Measurements from ENCODE around the gene UBAC1. TPM values are rescaled to one million over a fixed set of nuclear protein-coding genes. Genes with fewer than 3 reads are reported as not detected.
"Not testable (repeated sequence)": the region's sequence is repeated elsewhere in the genome, so short reads cannot be mapped to it uniquely, and the experiment has no call there.

Gene UBAC1
- total and polyA plus RNA-seq, 4 donors: 37.8 to 49.5 (median 39.7) TPM

DNA sequence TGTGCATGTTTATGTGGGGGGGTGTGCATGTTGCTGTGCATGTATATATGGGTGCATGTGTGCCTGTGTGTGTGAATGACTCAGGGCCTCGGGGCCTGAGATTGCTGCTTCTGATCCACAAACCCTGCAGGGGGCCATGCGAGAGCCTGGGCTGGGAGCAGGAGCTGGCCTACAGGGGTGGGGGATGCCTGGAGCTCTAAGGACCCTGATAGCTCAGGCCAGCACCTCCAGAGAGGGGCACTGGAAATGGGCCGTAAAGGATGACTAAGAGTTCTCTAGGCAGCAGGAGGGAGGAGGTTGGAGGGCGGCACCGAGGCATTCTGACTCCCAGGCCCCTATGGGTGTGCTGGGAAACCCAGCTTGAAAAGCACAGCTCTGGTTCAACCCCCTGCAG lies 6.9 kb upstream of the UBAC1 start:
- Histone ChIP-seq H3K4me3 (no peak overlapping the region), H3K4me1 (ENCODE audit: control insufficient read depth in 5 of 5, insufficient read depth in 5 of 5, low read length in 5 of 5) (peaks cover 0 to 10% (median 5%) of the 10 kb centered on the region in 5 donors), H3K27me3 (ENCODE audit: control insufficient read depth in 3 of 3, insufficient read depth in 3 of 3, low read length in 2 of 3) (peaks cover 0 to 3% (median 0%) of the 10 kb centered on the region in 3 donors), H3K9me3 (ENCODE audit: control insufficient read depth in 4 of 4, insufficient read depth in 3 of 4, low read length in 3 of 4) (no peaks in the 10 kb centered on the region), H3K36me3 (ENCODE audit: control insufficient read depth in 4 of 4, insufficient read depth in 4 of 4, low read length in 4 of 4) (no peaks in the 10 kb centered on the region), H3K9ac (ENCODE audit: insufficient read depth in 1 of 2, low read length in 2 of 2) (no peak overlapping the region), H3K27ac (ENCODE audit: low read depth in 1 of 2, low read length in 1 of 2) (no peak overlapping the region)
- no peak for ATAC-seq (ENCODE audit: insufficient read depth, low FRiP score)
- no peak for TF ChIP-seq CTCF (IDR thresholded peaks at IDR 0.05; ENCODE audit: control extremely low read depth, extremely low read depth)
- whole genome bisulfite sequencing, 2 donors: 44 to 51% methylated on average over 5 of the region's 5 CpGs
- no peak for DNase-seq

DNA sequence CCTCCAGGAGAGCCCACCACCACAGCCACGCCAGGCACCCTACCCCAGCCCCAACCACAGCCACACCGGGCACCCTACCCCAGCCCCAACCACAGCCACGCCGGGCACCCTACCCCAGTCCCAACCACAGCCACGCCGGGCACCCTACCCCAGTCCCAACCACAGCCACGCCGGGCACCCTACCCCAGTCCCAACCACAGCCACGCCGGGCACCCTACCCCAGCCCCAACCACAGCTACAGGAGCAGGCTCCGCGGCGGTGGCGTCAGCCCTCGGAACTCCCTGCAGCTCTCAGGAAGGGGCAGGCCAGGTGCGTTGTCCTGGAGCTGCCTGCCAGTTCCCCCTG lies 5.7 kb upstream of the UBAC1 start:
- DNase-seq; H3K27me3 ChIP-seq (ENCODE audit: control insufficient read depth in 3 of 3, insufficient read depth in 3 of 3, low read length in 2 of 3); H3K27ac ChIP-seq (ENCODE audit: low read depth in 1 of 2, low read length in 1 of 2); ATAC-seq (ENCODE audit: insufficient read depth, low FRiP score); H3K4me3 ChIP-seq; H3K9ac ChIP-seq (ENCODE audit: insufficient read depth in 1 of 2, low read length in 2 of 2); H3K9me3 ChIP-seq (ENCODE audit: control insufficient read depth in 4 of 4, insufficient read depth in 3 of 4, low read length in 3 of 4); H3K36me3 ChIP-seq (ENCODE audit: control insufficient read depth in 4 of 4, insufficient read depth in 4 of 4, low read length in 4 of 4): not testable (repeated sequence)
- peaks cover 0 to 10% (median 5%) of the 10 kb centered on the region in 5 donors for H3K4me1 ChIP-seq (ENCODE audit: control insufficient read depth in 5 of 5, insufficient read depth in 5 of 5, low read length in 5 of 5)
- 49 to 63% methylated on average over 12 to 16 of the region's 16 CpGs for WGBS, 2 donors

DNA sequence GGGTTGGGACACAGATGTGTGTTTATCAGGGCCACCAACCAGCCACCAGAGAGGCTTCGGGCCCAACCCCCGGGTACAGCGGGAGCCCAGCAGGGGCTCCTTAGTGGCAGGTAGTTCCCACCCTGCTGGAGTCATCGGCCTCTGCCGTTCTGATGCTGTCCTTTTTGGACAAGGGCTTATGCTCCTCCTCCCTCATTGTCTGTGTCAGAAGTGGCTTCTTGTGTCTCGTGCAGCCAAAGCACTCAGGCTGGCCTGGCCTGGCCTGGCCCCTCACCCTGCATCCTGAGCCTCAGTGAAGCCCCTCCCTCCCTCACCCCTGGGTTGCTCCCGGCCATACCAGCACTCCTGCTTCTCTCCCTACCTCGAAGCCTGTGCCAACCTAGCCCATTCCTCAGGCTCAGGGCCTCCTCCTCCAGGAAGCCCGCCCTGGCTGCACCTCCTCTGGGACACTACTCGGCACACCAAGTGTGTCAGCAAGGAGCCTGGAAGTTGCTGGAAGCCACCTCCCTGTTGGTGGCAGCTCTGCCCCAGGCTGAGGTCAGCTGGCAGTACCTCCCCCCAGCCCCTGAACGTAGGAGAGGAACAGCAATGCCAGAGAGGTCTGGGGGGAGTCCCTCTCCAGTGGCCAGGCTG lies 4.1 kb upstream of the UBAC1 start:
- H3K4me3 ChIP-seq: no peak overlapping the region
- H3K27ac ChIP-seq (ENCODE audit: low read depth in 1 of 2, low read length in 1 of 2): no peak overlapping the region
- H3K9me3 ChIP-seq (ENCODE audit: control insufficient read depth in 4 of 4, insufficient read depth in 3 of 4, low read length in 3 of 4): no peaks in the 10 kb centered on the region
- H3K36me3 ChIP-seq (ENCODE audit: control insufficient read depth in 4 of 4, insufficient read depth in 4 of 4, low read length in 4 of 4): no peaks in the 10 kb centered on the region
- no peak overlapping the region for H3K9ac ChIP-seq (ENCODE audit: insufficient read depth in 1 of 2, low read length in 2 of 2)
- H3K4me1 ChIP-seq (ENCODE audit: control insufficient read depth in 5 of 5, insufficient read depth in 5 of 5, low read length in 5 of 5): peaks cover 0 to 11% (median 8%) of the 10 kb centered on the region in 5 donors
- DNase-seq: no peak
- H3K27me3 ChIP-seq (ENCODE audit: control insufficient read depth in 3 of 3, insufficient read depth in 3 of 3, low read length in 2 of 3): peaks cover 0 to 3% (median 0%) of the 10 kb centered on the region in 3 donors
- ATAC-seq (ENCODE audit: insufficient read depth, low FRiP score): no peak
- no peak for TF ChIP-seq CTCF (IDR thresholded peaks at IDR 0.05; ENCODE audit: control extremely low read depth, extremely low read depth)
- WGBS, 2 donors: 71 to 76% methylated on average over 11 of the region's 11 CpGs

DNA sequence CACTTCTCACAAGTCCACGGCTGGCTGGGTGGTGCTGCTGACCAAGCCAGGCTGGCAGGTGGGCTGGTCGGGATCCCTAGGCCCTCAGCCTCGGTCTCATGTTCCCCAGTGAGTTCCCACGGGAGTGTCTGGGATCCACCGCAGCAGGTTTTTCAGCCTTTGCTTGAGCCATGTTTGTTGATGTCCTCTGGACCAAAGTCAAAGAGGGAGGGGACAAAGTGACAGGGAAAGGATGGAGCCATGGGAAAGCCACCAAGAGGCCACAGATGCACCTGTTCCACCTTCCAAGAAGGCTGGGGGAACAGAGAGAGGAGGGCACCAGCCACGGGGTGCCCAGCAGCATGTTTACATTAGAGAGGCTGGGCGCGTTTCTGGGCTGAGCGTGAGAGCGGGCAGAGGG lies 2.8 kb upstream of the UBAC1 start:
- Histone ChIP-seq H3K4me1 (ENCODE audit: control insufficient read depth in 5 of 5, insufficient read depth in 5 of 5, low read length in 5 of 5) (peaks cover 0 to 19% (median 8%) of the 10 kb centered on the region in 5 donors), H3K9me3 (ENCODE audit: control insufficient read depth in 4 of 4, insufficient read depth in 3 of 4, low read length in 3 of 4) (no peaks in the 10 kb centered on the region), H3K27me3 (ENCODE audit: control insufficient read depth in 3 of 3, insufficient read depth in 3 of 3, low read length in 2 of 3) (no peaks in the 10 kb centered on the region), H3K36me3 (ENCODE audit: control insufficient read depth in 4 of 4, insufficient read depth in 4 of 4, low read length in 4 of 4) (peaks cover 0 to 2% (median 0%) of the 10 kb centered on the region in 4 donors), H3K4me3 (no peak overlapping the region), H3K9ac (ENCODE audit: insufficient read depth in 1 of 2, low read length in 2 of 2) (no peak overlapping the region), H3K27ac (ENCODE audit: low read depth in 1 of 2, low read length in 1 of 2) (no peak overlapping the region)
- ATAC-seq (ENCODE audit: insufficient read depth, low FRiP score): no peak
- DNase-seq: no peak
- no peak for TF ChIP-seq CTCF (IDR thresholded peaks at IDR 0.05; ENCODE audit: control extremely low read depth, extremely low read depth)
- 65 to 75% methylated on average over 10 of the region's 10 CpGs for WGBS, 2 donors

All from lung (tissue), 12 donors.